ENCODE data around the gene MLKL.
"Not testable (repeated sequence)": the region's sequence is repeated elsewhere in the genome, so short reads cannot be mapped to it uniquely, and the experiment has no call there.

The MLKL gene

GRCh38 chr16:74666010-74666421 is 34.6 kb downstream of the MLKL start:
- Histone ChIP-seq H3K27ac (ENCODE audit: low read depth, low read length) (peak overlapping the region; percentile 89), H3K36me3 (ENCODE audit: insufficient read depth, low read length) (peaks cover 43% of the 10 kb centered on the region)

GRCh38 chr16:74661064-74661463 is 39.6 kb downstream of the MLKL start:
- Histone ChIP-seq H3K9me3 (ENCODE audit: insufficient read depth, low read depth, low read length) (no peaks in the 10 kb centered on the region), H3K27me3 (ENCODE audit: insufficient read depth, low read length) (no peaks in the 10 kb centered on the region), H3K27ac (ENCODE audit: low read depth, low read length) (no peak overlapping the region), H3K36me3 (ENCODE audit: insufficient read depth, low read length) (peaks cover 92% of the 10 kb centered on the region), H3K4me1 (ENCODE audit: insufficient read depth, low read length) (no peaks in the 10 kb centered on the region), H3K9ac (ENCODE audit: low read depth, low read length) (no peak overlapping the region), H3K4me3 (ENCODE audit: low read length) (no peak overlapping the region)
- 97% methylated on average over 5 of the region's 5 CpGs for WGBS

More at GRCh38 chr16:74666010-74666421, 34.6 kb downstream of the MLKL start:
- 10% methylated on average over 7 of the region's 8 CpGs for WGBS
- Histone ChIP-seq H3K27me3 (ENCODE audit: insufficient read depth, low read length) (no peaks in the 10 kb centered on the region), H3K4me3 (ENCODE audit: low read length) (peak overlapping the region; percentile 88), H3K9me3 (ENCODE audit: insufficient read depth, low read depth, low read length) (no peaks in the 10 kb centered on the region), H3K4me1 (ENCODE audit: insufficient read depth, low read length) (peaks cover 4% of the 10 kb centered on the region; the same call in 1 of the 2 replicates), H3K9ac (ENCODE audit: low read depth, low read length) (peak overlapping the region; percentile 96)

DNA sequence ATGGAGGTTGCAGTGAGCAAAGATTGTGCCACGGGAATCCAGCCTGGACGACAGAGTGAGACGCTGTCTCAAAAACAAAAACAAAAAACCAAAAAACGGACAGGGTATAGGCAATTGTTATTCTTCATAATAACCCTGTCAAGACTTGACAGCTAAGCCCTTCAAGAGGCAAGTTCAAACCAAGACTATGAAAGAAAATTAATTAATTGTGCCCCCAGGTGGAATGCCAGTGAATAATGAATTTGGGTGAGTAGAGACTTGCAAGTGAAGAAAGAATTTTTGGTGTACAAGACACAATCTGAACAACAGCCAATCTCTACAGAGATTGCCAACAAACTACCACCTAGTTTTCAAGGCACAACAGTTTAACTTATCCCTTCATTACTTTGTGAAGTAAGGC is 40.3 kb downstream of the MLKL start:
- H3K4me3 ChIP-seq (ENCODE audit: low read length), result no peak overlapping the region
- no peaks in the 10 kb centered on the region for H3K9me3 ChIP-seq (ENCODE audit: insufficient read depth, low read depth, low read length)
- peaks cover 99% of the 10 kb centered on the region for H3K36me3 ChIP-seq (ENCODE audit: insufficient read depth, low read length)
- no peak overlapping the region for H3K27ac ChIP-seq (ENCODE audit: low read depth, low read length)
- no peaks in the 10 kb centered on the region for H3K4me1 ChIP-seq (ENCODE audit: insufficient read depth, low read length)
- no peaks in the 10 kb centered on the region for H3K27me3 ChIP-seq (ENCODE audit: insufficient read depth, low read length)
- no peak overlapping the region for H3K9ac ChIP-seq (ENCODE audit: low read depth, low read length)
- WGBS, result 92% methylated on average over 4 of the region's 4 CpGs

- Histone ChIP-seq H3K9ac (ENCODE audit: low read depth, low read length) (no peak overlapping the region), H3K9me3 (ENCODE audit: insufficient read depth, low read depth, low read length) (no peaks in the 10 kb centered on the region), H3K4me1 (ENCODE audit: insufficient read depth, low read length) (no peaks in the 10 kb centered on the region), H3K27ac (ENCODE audit: low read depth, low read length) (no peak overlapping the region), H3K4me3 (ENCODE audit: low read length) (no peak overlapping the region), H3K36me3 (ENCODE audit: insufficient read depth, low read length) (peaks cover 98% of the 10 kb centered on the region), H3K27me3 (ENCODE audit: insufficient read depth, low read length) (no peaks in the 10 kb centered on the region)
- 96% methylated on average over 2 of the region's 2 CpGs for WGBS
Observed at GRCh38 chr16:74659041-74659440, 41.6 kb downstream of the MLKL start.

DNA sequence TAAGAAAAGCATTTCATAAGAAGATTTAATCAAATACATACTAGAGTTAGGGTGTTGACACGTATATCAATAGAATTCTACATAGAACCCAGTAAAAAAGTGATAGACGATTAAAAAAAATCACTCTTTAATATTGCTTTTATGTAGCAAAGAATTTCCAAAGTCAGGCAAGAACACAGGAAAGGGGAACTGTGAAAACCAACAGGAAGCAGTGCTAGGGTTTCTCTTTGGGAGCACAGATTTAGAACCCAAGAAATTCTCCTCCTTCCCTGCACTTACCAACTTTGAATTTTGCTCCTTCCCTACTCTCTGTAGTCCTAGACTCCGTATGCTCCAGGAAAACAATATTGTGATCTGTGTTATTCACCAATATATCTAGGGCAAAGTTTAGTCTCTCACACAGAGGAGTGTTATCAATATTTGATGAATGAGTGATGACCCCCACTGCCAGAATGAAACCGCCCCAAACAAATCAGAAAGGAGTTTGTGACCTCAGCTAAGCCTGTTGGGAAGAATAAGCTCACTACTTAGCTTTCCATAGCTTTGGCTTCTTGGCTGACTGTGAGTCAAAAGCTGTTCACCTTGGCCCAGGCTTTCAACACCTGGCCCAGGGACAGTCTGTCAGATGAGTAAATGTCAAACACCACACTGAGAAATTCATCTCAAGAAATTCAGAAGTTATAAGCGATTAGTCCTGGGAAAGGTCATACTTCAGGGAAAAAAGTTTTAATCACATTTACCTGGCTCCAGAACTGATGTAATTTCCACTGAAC is 42.6 kb downstream of the MLKL start:
- no peak overlapping the region for H3K4me3 ChIP-seq (ENCODE audit: low read length)
- H3K27ac ChIP-seq (ENCODE audit: low read depth, low read length), result no peak overlapping the region
- no peak overlapping the region for H3K9ac ChIP-seq (ENCODE audit: low read depth, low read length)
- H3K36me3 ChIP-seq (ENCODE audit: insufficient read depth, low read length), result peaks cover 98% of the 10 kb centered on the region
- H3K4me1 ChIP-seq (ENCODE audit: insufficient read depth, low read length), result no peaks in the 10 kb centered on the region
- H3K27me3 ChIP-seq (ENCODE audit: insufficient read depth, low read length), result no peaks in the 10 kb centered on the region
- 81% methylated on average over 2 of the region's 5 CpGs for WGBS
- no peaks in the 10 kb centered on the region for H3K9me3 ChIP-seq (ENCODE audit: insufficient read depth, low read depth, low read length)

GRCh38 chr16:74654536-74655050 is 46.1 kb downstream of the MLKL start:
- H3K9me3 ChIP-seq (ENCODE audit: insufficient read depth, low read depth, low read length), result no peaks in the 10 kb centered on the region
- no peak overlapping the region for H3K9ac ChIP-seq (ENCODE audit: low read depth, low read length)
- no peaks in the 10 kb centered on the region for H3K27me3 ChIP-seq (ENCODE audit: insufficient read depth, low read length)
- no peaks in the 10 kb centered on the region for H3K4me1 ChIP-seq (ENCODE audit: insufficient read depth, low read length)
- 86% methylated on average over 3 of the region's 3 CpGs for WGBS
- H3K27ac ChIP-seq (ENCODE audit: low read depth, low read length), result no peak overlapping the region
- peaks cover 98% of the 10 kb centered on the region for H3K36me3 ChIP-seq (ENCODE audit: insufficient read depth, low read length)
- H3K4me3 ChIP-seq (ENCODE audit: low read length), result no peak overlapping the region

- H3K27me3 ChIP-seq (ENCODE audit: insufficient read depth, low read length); H3K9ac ChIP-seq (ENCODE audit: low read depth, low read length); H3K27ac ChIP-seq (ENCODE audit: low read depth, low read length); H3K4me1 ChIP-seq (ENCODE audit: insufficient read depth, low read length); H3K9me3 ChIP-seq (ENCODE audit: insufficient read depth, low read depth, low read length); H3K4me3 ChIP-seq (ENCODE audit: low read length): not testable (repeated sequence)
- H3K36me3 ChIP-seq (ENCODE audit: insufficient read depth, low read length), result peaks cover 98% of the 10 kb centered on the region
- 95% methylated on average over 2 of the region's 2 CpGs for WGBS
Observed at GRCh38 chr16:74652883-74653282, 47.8 kb downstream of the MLKL start.

DNA sequence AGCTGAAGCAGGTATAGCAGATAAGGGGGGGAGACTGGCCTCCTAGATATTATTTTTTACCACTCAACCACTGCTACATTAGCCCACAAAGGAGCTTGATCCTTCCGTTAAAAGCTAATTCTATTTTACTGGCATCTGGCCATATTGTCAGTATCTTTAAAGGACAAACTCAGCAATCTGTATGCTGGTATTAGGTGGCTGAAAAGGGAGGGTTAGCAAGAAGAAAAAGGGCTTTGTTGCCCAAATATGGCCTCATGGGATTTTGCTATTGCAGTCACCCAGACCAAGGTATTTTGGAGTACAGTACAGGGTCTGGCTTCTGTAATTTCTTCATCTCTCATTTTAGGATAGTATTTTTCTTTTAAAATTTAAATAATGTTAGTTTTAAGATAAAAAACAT is 48.4 kb downstream of the MLKL start:
- H3K27me3 ChIP-seq (ENCODE audit: insufficient read depth, low read length), result no peaks in the 10 kb centered on the region
- no peaks in the 10 kb centered on the region for H3K9me3 ChIP-seq (ENCODE audit: insufficient read depth, low read depth, low read length)
- WGBS, result no CpG with 5 or more reads among the region's 1 CpG
- no peak overlapping the region for H3K4me3 ChIP-seq (ENCODE audit: low read length)
- peaks cover 98% of the 10 kb centered on the region for H3K36me3 ChIP-seq (ENCODE audit: insufficient read depth, low read length)
- H3K4me1 ChIP-seq (ENCODE audit: insufficient read depth, low read length), result no peaks in the 10 kb centered on the region
- H3K9ac ChIP-seq (ENCODE audit: low read depth, low read length), result no peak overlapping the region
- H3K27ac ChIP-seq (ENCODE audit: low read depth, low read length), result no peak overlapping the region

GRCh38 chr16:74651841-74652240 is 48.8 kb downstream of the MLKL start:
- WGBS, result 97% methylated on average over 2 of the region's 2 CpGs
- Histone ChIP-seq H3K9ac (ENCODE audit: low read depth, low read length) (no peak overlapping the region), H3K27me3 (ENCODE audit: insufficient read depth, low read length) (no peaks in the 10 kb centered on the region), H3K4me3 (ENCODE audit: low read length) (no peak overlapping the region), H3K4me1 (ENCODE audit: insufficient read depth, low read length) (no peaks in the 10 kb centered on the region), H3K27ac (ENCODE audit: low read depth, low read length) (no peak overlapping the region), H3K36me3 (ENCODE audit: insufficient read depth, low read length) (peaks cover 98% of the 10 kb centered on the region), H3K9me3 (ENCODE audit: insufficient read depth, low read depth, low read length) (no peaks in the 10 kb centered on the region)

- WGBS, result 90% methylated on average over 5 of the region's 6 CpGs
- no peaks in the 10 kb centered on the region for H3K27me3 ChIP-seq (ENCODE audit: insufficient read depth, low read length)
- H3K4me3 ChIP-seq (ENCODE audit: low read length), result no peak overlapping the region
- no peak overlapping the region for H3K27ac ChIP-seq (ENCODE audit: low read depth, low read length)
- H3K9me3 ChIP-seq (ENCODE audit: insufficient read depth, low read depth, low read length), result no peaks in the 10 kb centered on the region
- no peaks in the 10 kb centered on the region for H3K4me1 ChIP-seq (ENCODE audit: insufficient read depth, low read length)
- no peak overlapping the region for H3K9ac ChIP-seq (ENCODE audit: low read depth, low read length)
- peaks cover 96% of the 10 kb centered on the region for H3K36me3 ChIP-seq (ENCODE audit: insufficient read depth, low read length)
Observed at GRCh38 chr16:74650966-74651567, 49.6 kb downstream of the MLKL start.

DNA sequence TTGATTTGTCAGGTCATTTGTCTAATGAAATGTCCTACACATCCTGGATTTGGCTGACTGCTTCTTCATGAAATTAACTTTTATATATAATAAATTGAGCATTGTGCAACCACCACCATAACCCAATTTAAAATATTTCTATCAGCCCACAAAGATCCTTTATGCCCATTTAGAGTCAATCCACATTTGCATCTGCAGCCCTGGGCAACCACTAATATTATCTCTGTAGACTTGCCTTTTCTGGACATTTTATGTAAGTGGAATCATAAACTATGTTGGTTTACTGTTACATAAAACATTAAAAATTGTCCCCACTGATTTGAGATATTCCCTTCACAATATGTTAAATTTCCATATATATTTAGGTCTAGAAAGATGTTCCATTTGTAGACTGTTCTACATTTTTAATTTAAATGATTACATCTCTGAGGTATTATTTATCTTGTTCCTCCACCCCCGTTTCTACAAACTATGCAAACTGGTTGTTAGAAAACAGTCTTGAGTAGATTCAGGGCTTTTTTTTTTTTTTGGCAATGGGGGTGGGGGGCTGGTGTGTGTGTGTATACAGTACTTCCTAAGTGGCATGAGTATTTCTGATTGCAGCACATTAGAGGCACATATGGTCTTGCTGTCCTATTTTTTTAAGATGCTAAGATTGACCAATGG is 50.7 kb downstream of the MLKL start:
- WGBS, result no CpG with 5 or more reads among the region's 1 CpG
- no peaks in the 10 kb centered on the region for H3K27me3 ChIP-seq (ENCODE audit: insufficient read depth, low read length)
- peaks cover 98% of the 10 kb centered on the region for H3K36me3 ChIP-seq (ENCODE audit: insufficient read depth, low read length)
- H3K27ac ChIP-seq (ENCODE audit: low read depth, low read length), result no peak overlapping the region
- no peak overlapping the region for H3K9ac ChIP-seq (ENCODE audit: low read depth, low read length)
- H3K9me3 ChIP-seq (ENCODE audit: insufficient read depth, low read depth, low read length), result no peaks in the 10 kb centered on the region
- H3K4me1 ChIP-seq (ENCODE audit: insufficient read depth, low read length), result no peaks in the 10 kb centered on the region
- no peak overlapping the region for H3K4me3 ChIP-seq (ENCODE audit: low read length)
